GM12878 (cell line): ENCODE results near the gene KDM4C. TPM values are rescaled to one million over a fixed set of nuclear protein-coding genes. Genes with fewer than 3 reads are reported as not detected.

Source experiments
- ATAC-seq: fragments of 200-7000 bp; cut with Tn5 transposase; 3 replicates; pipeline ENCODE4 v1.9.1; 2020; ENCODE audit warnings: mild to moderate bottlenecking, moderate library complexity
- BruUV-seq: library from RNA; stranded (reverse); fragments of 400-500 nt; replicated peaks from 2 replicates; lab custom pipeline; 2021; lab: Mats Ljungman, UMichigan
- CTCF ChIA-PET: fragments of 300-600 bp; sonication (Branson Sonifier 250); formaldehyde crosslinking; extraction: SDS; loops from one replicate; lab custom pipeline; 2021; ENCODE audit warnings: inconsistent platforms; lab: Yijun Ruan, JAX
- POLR2A ChIA-PET: fragments of 350-600 bp; formaldehyde crosslinking; extraction: SDS; loops from one replicate; lab custom pipeline; 2021; ENCODE audit warnings: inconsistent platforms; lab: Charles Lee
- RAD21 ChIA-PET: fragments of 300-600 bp; sonication (Branson Sonifier 250); formaldehyde crosslinking; loops from one replicate; lab custom pipeline; 2023; ENCODE audit warnings: antibody characterized with exemption; ENCODE audit not compliant: unreplicated experiment; lab: Charles Lee
- SMC1A ChIA-PET: fragments of 300-600 bp; sonication (Branson Sonifier 250); formaldehyde crosslinking; loops from one replicate; lab custom pipeline; 2023; ENCODE audit not compliant: unreplicated experiment, uncharacterized antibody; lab: Charles Lee
- DNase-seq: peaks from one replicate; pipeline ENCODE4 v3.0.0-alpha.2; 2011; ENCODE audit warnings: low read depth, low spot score
- FAIRE-seq: peaks from 3 replicates; lab custom pipeline; 2011; peaks lifted over from hg19 to GRCh38; lab: Jason Lieb, UNC
- H2AFZ ChIP-seq: 2 replicates; pipeline ENCODE4 v1.6.0; 2011; ENCODE audit warnings: low read depth, low read length, control low read depth; ENCODE audit not compliant: control insufficient read depth
- H3K27ac ChIP-seq: 2 replicates; pipeline ENCODE4 v1.5.1; 2011; ENCODE audit warnings: control low read depth; ENCODE audit not compliant: control insufficient read depth, insufficient read depth
- H3K27me3 ChIP-seq, 2 experiments: replicated peaks in 1 of 2; 2 replicates each; pipeline versions ENCODE4 v1.6.0 to v1.6.1; 2011; ENCODE audit warnings: low read length in 1 of 2; ENCODE audit not compliant: control insufficient read depth in 2 of 2, insufficient read depth in 2 of 2
- H3K36me3 ChIP-seq, 2 experiments: 2 replicates each; pipeline ENCODE4 v1.5.1; 2011; ENCODE audit warnings: low read length in 1 of 2; ENCODE audit not compliant: control insufficient read depth in 2 of 2, insufficient read depth in 2 of 2
- H3K4me1 ChIP-seq: 2 replicates; pipeline ENCODE4 v1.6.1; 2011; ENCODE audit warnings: mild to moderate bottlenecking, low read length, moderate library complexity, mixed read lengths; ENCODE audit not compliant: control insufficient read depth, insufficient read depth
- H3K4me2 ChIP-seq: 2 replicates; pipeline ENCODE4 v1.6.0; 2011; ENCODE audit warnings: control low read depth; ENCODE audit not compliant: control insufficient read depth, insufficient read depth
- H3K4me3 ChIP-seq: fragments of 200-600 bp; sonication (generic); 2 replicates; pipeline ENCODE4 v1.5.1; 2016
- H3K79me2 ChIP-seq: 2 replicates; pipeline ENCODE4 v1.6.0; 2011; ENCODE audit warnings: low read length; ENCODE audit not compliant: control insufficient read depth, insufficient read depth
- H3K9ac ChIP-seq: 2 replicates; pipeline ENCODE4 v1.8.0; 2011; ENCODE audit warnings: low read length, control low read depth, mixed read lengths; ENCODE audit not compliant: control insufficient read depth, insufficient read depth
- H3K9me3 ChIP-seq: replicated peaks from 3 replicates; pipeline ENCODE4 v1.5.1; 2011; ENCODE audit warnings: mild to moderate bottlenecking, low read length; ENCODE audit not compliant: control insufficient read depth, insufficient read depth
- H4K20me1 ChIP-seq: 2 replicates; pipeline ENCODE4 v1.6.0; 2011; ENCODE audit not compliant: control insufficient read depth, insufficient read depth
- ESRRA ChIP-seq: IDR thresholded peaks from 2 replicates; pipeline ENCODE4 v1.6.1; 2012; ENCODE audit warnings: mild to moderate bottlenecking, low read length, improper control_type of control experiment
- ETV6 ChIP-seq, 2 experiments: fragments of 450-650 bp in 1 of 2; IDR thresholded peaks in 1 of 2; conservative IDR thresholded peaks in 1 of 2; 2 replicates each; pipeline ENCODE4 v1.6.1; 2014; ENCODE audit warnings: antibody characterized with exemption in 1 of 2, borderline replicate concordance in 1 of 2, low read depth in 1 of 2, mild to moderate bottlenecking in 1 of 2, moderate library complexity in 1 of 2
- FOS ChIP-seq: IDR thresholded peaks from 3 replicates; pipeline ENCODE4 v1.6.1; 2011; ENCODE audit warnings: borderline replicate concordance; ENCODE audit not compliant: insufficient read length; ENCODE audit errors: extremely low read depth
- IKZF1 ChIP-seq: fragments of 450-650 bp; conservative IDR thresholded peaks from 2 replicates; pipeline ENCODE4 v1.6.1; 2017; ENCODE audit warnings: antibody characterized with exemption, mild to moderate bottlenecking
- LARP7 ChIP-seq: fragments of 450-650 bp; IDR thresholded peaks from 2 replicates; pipeline ENCODE4 v1.6.1; 2017; ENCODE audit warnings: mild to moderate bottlenecking
- MEF2A ChIP-seq: IDR thresholded peaks from 2 replicates; pipeline ENCODE4 v1.6.1; 2011; ENCODE audit warnings: low read depth, mild to moderate bottlenecking, low read length, moderate library complexity; ENCODE audit not compliant: insufficient read depth
- NR2C1 ChIP-seq: fragments of 450-650 bp; IDR thresholded peaks from 2 replicates; pipeline ENCODE4 v1.6.1; 2017; ENCODE audit warnings: antibody characterized with exemption, mild to moderate bottlenecking, moderate library complexity
- RAD21 ChIP-seq: IDR thresholded peaks from 2 replicates; pipeline ENCODE4 v1.6.1; 2011; ENCODE audit warnings: mild to moderate bottlenecking, low read depth, low read length, moderate library complexity; ENCODE audit not compliant: insufficient read depth
- RUNX3 ChIP-seq: IDR thresholded peaks from 2 replicates; pipeline ENCODE4 v1.6.1; 2012; ENCODE audit warnings: low read length, inconsistent platforms
- SRF ChIP-seq, 2 experiments: IDR thresholded peaks; 2 replicates each; pipeline ENCODE4 v1.6.1; 2011; ENCODE audit warnings: low read depth in 2 of 2, low read length in 2 of 2, mild to moderate bottlenecking in 1 of 2, moderate library complexity in 1 of 2
- STAT1 ChIP-seq: fragments of 450-650 bp; conservative IDR thresholded peaks from 2 replicates; pipeline ENCODE4 v1.6.1; 2014; ENCODE audit warnings: antibody characterized with exemption, mild to moderate bottlenecking
- ZNF217 ChIP-seq: fragments of 450-650 bp; IDR thresholded peaks from 2 replicates; pipeline ENCODE4 v1.6.1; 2017; ENCODE audit warnings: antibody characterized with exemption, mild to moderate bottlenecking
- ZNF24 ChIP-seq: fragments of 450-650 bp; IDR thresholded peaks from 2 replicates; pipeline ENCODE4 v1.6.1; 2017; ENCODE audit warnings: antibody characterized with exemption, mild to moderate bottlenecking
- WGBS: methylation state at CpG from one replicate; pipeline ENCODE4 v1.1.6; 2016; ENCODE audit warnings: low lambda C conversion rate; ENCODE audit not compliant: insufficient replicate concordance, insufficient coverage; ENCODE audit errors: missing lambda C conversion rate; 5-methylcytosine and 5-hydroxymethylcytosine counted together
- in situ Hi-C: fragments of 300-500 bp; cut with MboI; formaldehyde crosslinking; loops from 9 replicates; pipeline ENCODE4 v1.14.3; 2018; ENCODE audit warnings: mixed read lengths
- intact Hi-C: fragments of 100-400 bp; cut with micrococcal nuclease; formaldehyde crosslinking; loops from one replicate; pipeline ENCODE4 v1.14.2; 2022; ENCODE audit not compliant: unreplicated experiment
- polyA plus RNA-seq, 11 experiments: library from polyadenylated mRNA; depleted of rRNA in 4 of 11; unstranded in 6 of 11; stranded (reverse) in 5 of 11; fragments of >200 nt; fragmentation: Nextera tagmentation in 4 of 11; fragmentation: Illumina TruSeq in 1 of 11; extraction: Ambion mirVana in 4 of 11; extraction: Trizol in 1 of 11; gene quantifications; 1 replicate in 1 of 11; 2 replicates in 10 of 11; pipeline versions ENCODE4 v1.2.1 to v1.2.3, GENCODE V29; 2011 to 2016; ENCODE audit warnings: inconsistent platforms in 2 of 11, missing spikeins in 2 of 11, low read depth in 1 of 11
- total RNA-seq, 4 experiments: library from RNA; depleted of rRNA in 3 of 4; stranded (reverse); fragments of >200 nt in 3 of 4; fragmentation: Illumina TruSeq in 1 of 4; extraction: Trizol in 1 of 4; gene quantifications; 2 replicates each; pipeline versions ENCODE4 v1.2.1 to v1.2.3, GENCODE V29; 2013 to 2021
- TF ChIP-seq, protein P1 (sequence below): fragments of 450-650 bp; formaldehyde crosslinking; IDR thresholded peaks from 2 replicates; pipeline ENCODE4 v1.5.0; 2022; ENCODE audit warnings: mild to moderate bottlenecking, missing genetic modification characterization
- TF ChIP-seq, protein P2 (sequence below): IDR thresholded peaks from 2 replicates; pipeline ENCODE4 v1.6.1; 2012; ENCODE audit warnings: low read depth, low read length, improper control_type of control experiment
- TF ChIP-seq, protein P3 (sequence below): fragments of 450-650 bp; IDR thresholded peaks from 2 replicates; pipeline ENCODE4 v1.6.1; 2017; ENCODE audit warnings: mild to moderate bottlenecking, moderate library complexity

KDM4C gene
- total and polyA plus RNA-seq, 10 of the 15 experiments (the other 5 are each of a cell fraction or from before 2014, with no cell fraction given) = 6.8 to 41.2 (median 20.1) TPM

DNA sequence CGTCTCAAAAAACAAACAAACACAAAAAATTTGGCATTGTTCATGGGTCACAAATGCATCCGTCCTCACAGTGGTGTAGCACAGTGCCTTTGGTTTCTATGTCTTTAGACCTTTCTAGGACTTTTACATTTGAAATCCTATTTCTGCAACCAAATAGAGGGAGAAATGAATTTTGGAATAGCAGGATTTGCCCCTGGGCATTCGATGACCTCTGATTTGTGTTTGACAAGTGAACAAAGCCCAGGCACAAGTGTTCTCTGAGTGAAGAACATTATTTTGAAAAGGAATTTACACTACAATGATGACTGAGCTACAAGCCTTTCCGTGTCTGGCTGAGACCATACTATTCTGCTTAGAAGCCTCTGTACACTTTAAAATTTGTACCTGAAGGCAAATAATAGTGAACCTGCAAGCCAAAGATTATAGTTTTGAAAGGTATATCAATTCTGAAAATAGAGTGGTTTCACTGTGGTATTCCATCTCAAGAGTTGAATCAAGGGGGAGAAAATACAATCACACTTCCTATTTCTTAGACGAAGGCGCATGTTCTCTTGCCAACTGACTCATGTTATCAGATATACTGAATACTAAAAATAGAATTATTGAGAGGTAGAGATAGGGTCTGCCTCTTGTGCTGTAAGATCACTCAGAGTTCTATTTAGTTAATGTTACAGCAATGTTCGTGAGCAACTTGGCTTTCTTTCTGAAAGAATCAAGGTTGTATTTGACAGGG, 297.6 kb downstream of the KDM4C start:
- CTCF ChIA-PET = interaction anchor here (1.0 to 1.4 kb wide), 2 partner anchors 146 to 228 kb away, joined by 3 to 4 read pairs; no protein-coding TSS in a partner anchor
- H3K36me3 ChIP-seq = peaks cover 0 to 2% of the 10 kb centered on the region in 2 experiments; a peak in 2 of 4 replicates
- H3K9me3 ChIP-seq = no peaks in the 10 kb centered on the region
- FAIRE-seq (no peak), ATAC-seq (peak; percentile 72), DNase-seq (peak; percentile 17)
- no peaks in the 10 kb centered on the region for H3K79me2 ChIP-seq
- WGBS = 71% methylated on average over 7 of the region's 7 CpGs
- SMC1A ChIA-PET = interaction anchor here (1.4 to 2.3 kb wide), 3 partner anchors 9 to 62 kb away, joined by 4 to 5 read pairs (median 5); no protein-coding TSS in a partner anchor
- POLR2A ChIA-PET = no interaction called here
- H3K4me3 ChIP-seq = no peak overlapping the region
- RAD21 ChIA-PET = no interaction called here
- H3K27ac ChIP-seq = no peak overlapping the region
- no peak overlapping the region for H2AFZ ChIP-seq
- intact Hi-C loops (loop anchor here (5.0 to 10.0 kb wide), 3 partner anchors 52 to 239 kb away; no protein-coding TSS in a partner anchor), in situ Hi-C loops (no loop called here)
- H4K20me1 ChIP-seq = no peaks in the 10 kb centered on the region
- H3K9ac ChIP-seq = no peak overlapping the region
- H3K4me2 ChIP-seq = no peak overlapping the region
- H3K4me1 ChIP-seq = peaks cover 11% of the 10 kb centered on the region
- no TSS peak for BruUV-seq
- no peaks in the 10 kb centered on the region for H3K27me3 ChIP-seq
- TF ChIP-seq ETV6 (conservative IDR thresholded peaks at IDR 0.05 in 1 of 2, IDR thresholded peaks at IDR 0.05 in 1 of 2; ENCODE audit: borderline replicate concordance in 1 of 2, low read depth in 1 of 2) (no peak), SRF (IDR thresholded peaks at IDR 0.05; ENCODE audit: low read depth in 2 of 2, low read length in 2 of 2) (no peak), FOS (no peak), RUNX3 (peak; percentile 78), MEF2A (0 out of 2 replicates have a peak, but pooled peaks have one; percentile 44), ZNF24 (no peak), STAT1 (no peak), ESRRA (no peak), IKZF1 (no peak), NR2C1 (no peak), LARP7 (no peak), RAD21 (no peak), ZNF217 (no peak)
- TF ChIP-seq, protein P1, sequence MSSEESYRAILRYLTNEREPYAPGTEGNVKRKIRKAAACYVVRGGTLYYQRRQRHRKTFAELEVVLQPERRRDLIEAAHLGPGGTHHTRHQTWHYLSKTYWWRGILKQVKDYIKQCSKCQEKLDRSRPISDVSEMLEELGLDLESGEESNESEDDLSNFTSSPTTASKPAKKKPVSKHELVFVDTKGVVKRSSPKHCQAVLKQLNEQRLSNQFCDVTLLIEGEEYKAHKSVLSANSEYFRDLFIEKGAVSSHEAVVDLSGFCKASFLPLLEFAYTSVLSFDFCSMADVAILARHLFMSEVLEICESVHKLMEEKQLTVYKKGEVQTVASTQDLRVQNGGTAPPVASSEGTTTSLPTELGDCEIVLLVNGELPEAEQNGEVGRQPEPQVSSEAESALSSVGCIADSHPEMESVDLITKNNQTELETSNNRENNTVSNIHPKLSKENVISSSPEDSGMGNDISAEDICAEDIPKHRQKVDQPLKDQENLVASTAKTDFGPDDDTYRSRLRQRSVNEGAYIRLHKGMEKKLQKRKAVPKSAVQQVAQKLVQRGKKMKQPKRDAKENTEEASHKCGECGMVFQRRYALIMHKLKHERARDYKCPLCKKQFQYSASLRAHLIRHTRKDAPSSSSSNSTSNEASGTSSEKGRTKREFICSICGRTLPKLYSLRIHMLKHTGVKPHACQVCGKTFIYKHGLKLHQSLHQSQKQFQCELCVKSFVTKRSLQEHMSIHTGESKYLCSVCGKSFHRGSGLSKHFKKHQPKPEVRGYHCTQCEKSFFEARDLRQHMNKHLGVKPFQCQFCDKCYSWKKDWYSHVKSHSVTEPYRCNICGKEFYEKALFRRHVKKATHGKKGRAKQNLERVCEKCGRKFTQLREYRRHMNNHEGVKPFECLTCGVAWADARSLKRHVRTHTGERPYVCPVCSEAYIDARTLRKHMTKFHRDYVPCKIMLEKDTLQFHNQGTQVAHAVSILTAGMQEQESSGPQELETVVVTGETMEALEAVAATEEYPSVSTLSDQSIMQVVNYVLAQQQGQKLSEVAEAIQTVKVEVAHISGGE (CRISPR knock-in tag) = no peak
- TF ChIP-seq, protein P2, sequence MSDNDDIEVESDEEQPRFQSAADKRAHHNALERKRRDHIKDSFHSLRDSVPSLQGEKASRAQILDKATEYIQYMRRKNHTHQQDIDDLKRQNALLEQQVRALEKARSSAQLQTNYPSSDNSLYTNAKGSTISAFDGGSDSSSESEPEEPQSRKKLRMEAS = no peak
- TF ChIP-seq, protein P3, sequence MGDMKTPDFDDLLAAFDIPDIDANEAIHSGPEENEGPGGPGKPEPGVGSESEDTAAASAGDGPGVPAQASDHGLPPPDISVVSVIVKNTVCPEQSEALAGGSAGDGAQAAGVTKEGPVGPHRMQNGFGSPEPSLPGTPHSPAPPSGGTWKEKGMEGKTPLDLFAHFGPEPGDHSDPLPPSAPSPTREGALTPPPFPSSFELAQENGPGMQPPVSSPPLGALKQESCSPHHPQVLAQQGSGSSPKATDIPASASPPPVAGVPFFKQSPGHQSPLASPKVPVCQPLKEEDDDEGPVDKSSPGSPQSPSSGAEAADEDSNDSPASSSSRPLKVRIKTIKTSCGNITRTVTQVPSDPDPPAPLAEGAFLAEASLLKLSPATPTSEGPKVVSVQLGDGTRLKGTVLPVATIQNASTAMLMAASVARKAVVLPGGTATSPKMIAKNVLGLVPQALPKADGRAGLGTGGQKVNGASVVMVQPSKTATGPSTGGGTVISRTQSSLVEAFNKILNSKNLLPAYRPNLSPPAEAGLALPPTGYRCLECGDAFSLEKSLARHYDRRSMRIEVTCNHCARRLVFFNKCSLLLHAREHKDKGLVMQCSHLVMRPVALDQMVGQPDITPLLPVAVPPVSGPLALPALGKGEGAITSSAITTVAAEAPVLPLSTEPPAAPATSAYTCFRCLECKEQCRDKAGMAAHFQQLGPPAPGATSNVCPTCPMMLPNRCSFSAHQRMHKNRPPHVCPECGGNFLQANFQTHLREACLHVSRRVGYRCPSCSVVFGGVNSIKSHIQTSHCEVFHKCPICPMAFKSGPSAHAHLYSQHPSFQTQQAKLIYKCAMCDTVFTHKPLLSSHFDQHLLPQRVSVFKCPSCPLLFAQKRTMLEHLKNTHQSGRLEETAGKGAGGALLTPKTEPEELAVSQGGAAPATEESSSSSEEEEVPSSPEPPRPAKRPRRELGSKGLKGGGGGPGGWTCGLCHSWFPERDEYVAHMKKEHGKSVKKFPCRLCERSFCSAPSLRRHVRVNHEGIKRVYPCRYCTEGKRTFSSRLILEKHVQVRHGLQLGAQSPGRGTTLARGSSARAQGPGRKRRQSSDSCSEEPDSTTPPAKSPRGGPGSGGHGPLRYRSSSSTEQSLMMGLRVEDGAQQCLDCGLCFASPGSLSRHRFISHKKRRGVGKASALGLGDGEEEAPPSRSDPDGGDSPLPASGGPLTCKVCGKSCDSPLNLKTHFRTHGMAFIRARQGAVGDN = no peak
